Activated CD4-positive, alpha-beta T cell treated with anti-CD3 and anti-CD28 coated beads, Interleukin-2, amount 50 U/mL, for 16 hours (primary cell): Measurements from ENCODE around the gene MARVELD1.
"Not testable (repeated sequence)": the region's sequence is repeated elsewhere in the genome, so short reads cannot be mapped to it uniquely, and the experiment has no call there.

Experiments
- DNase-seq: peaks from one replicate; pipeline ENCODE4 v3.0.0-alpha.2; 2020

MARVELD1 gene

GRCh38 chr10:97698072-97698655 is 15.4 kb upstream of the MARVELD1 start:
- DNase-seq = not testable (repeated sequence)

DNA sequence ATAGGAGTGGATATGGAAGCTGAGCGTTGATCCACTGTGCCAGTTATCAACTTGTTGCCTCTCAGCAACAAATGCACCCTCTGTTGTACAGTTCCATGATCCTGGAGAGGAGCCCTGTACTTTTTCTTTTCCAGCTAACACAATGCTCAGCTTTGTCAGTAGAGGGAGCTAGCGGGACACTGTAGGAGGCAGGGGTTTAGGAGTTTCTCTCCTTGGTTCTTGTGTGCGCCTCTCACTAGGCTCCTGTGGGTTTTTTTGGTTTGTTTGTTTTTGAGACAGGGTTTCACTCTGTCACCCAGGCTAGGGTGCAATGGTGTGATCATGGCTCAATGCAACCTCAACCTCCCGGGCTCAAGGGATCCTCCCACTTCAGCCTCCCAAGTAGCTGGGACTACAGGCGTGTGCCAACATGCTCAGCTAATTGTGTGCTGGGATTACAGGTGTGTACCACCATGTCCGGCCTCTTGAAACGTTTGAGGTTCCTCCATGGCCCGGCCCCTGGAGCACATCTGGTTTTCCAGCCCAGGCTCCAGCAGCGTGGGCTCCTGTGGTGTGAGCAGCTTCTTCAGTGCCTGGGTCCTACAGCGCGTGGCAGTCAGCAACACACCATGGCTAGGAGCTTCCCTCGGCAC is 12.0 kb upstream of the MARVELD1 start:
- DNase-seq = peak; percentile 75

GRCh38 chr10:97703398-97704067 is 10.0 kb upstream of the MARVELD1 start:
- DNase-seq = no peak

- no peak for DNase-seq
Observed at GRCh38 chr10:97704341-97704740, 9.2 kb upstream of the MARVELD1 start.

DNA sequence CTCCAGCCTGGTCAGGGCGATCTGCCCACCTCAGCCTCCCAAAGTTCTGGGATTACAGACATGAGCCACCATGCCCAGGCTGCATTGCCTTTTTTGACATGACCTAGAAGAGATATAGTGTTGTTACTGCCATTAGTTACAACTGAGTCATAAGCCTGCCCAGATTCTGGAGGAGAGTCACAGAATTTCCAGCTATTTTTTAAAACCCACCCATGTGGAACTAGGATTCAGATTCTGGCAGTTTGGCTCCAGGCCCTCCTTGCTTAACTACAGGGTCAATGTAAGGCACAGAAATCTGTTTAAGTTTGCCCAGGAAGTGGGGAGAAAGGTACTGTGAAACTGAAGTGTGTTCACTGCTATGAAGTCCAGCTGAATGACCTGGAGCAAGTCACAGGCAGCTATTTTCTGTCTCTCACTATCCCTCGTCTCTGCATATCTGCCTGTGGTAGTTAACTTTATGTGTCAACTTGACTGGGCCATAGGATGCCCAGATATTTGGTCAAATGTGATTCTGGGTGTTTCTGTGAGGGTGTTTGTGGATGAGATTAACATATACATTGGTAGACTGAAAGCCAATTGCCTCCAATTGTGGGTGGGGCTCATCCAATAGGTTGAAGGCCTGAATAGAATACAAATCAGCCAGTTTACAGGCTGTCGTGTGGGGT is 8.4 kb upstream of the MARVELD1 start:
- DNase-seq = no peak

DNA sequence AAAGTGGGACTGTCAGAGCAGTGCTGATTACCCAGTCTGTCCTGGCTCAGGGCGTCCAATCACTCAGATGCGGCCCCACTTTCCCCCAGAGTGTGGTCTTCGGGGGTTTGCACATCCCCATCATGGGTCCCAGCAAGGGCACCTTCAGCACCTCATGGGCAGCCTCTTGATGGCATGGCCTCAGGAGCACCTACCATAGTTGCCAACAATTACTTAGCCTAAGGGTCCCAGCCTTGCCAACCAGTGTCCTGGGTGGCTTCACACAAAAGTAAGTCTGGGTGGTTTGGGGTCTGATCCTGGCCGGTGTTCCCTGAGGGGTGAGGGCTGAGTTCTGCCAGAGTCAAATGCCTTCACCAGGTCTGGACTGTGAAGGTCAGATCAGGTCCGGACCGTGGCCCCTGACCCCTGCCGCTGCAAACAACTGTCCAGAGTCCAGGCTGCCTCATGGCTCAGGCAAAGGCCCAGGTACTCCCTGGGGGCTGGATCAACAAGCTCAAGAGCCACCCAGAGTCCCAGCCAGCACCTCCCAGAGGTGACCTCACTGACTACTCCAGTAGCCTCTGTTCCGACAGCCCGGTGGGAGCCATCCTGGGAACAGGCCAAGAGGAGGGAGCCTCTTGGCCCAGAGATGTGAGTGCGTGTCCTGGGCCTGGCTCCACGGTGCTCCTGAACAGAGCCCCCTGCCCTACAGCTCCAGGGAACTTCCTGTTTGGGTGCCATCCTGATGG is 6.2 kb upstream of the MARVELD1 start:
- DNase-seq = no peak

- DNase-seq = no peak
Observed at GRCh38 chr10:97708167-97708566, 5.4 kb upstream of the MARVELD1 start.

DNA sequence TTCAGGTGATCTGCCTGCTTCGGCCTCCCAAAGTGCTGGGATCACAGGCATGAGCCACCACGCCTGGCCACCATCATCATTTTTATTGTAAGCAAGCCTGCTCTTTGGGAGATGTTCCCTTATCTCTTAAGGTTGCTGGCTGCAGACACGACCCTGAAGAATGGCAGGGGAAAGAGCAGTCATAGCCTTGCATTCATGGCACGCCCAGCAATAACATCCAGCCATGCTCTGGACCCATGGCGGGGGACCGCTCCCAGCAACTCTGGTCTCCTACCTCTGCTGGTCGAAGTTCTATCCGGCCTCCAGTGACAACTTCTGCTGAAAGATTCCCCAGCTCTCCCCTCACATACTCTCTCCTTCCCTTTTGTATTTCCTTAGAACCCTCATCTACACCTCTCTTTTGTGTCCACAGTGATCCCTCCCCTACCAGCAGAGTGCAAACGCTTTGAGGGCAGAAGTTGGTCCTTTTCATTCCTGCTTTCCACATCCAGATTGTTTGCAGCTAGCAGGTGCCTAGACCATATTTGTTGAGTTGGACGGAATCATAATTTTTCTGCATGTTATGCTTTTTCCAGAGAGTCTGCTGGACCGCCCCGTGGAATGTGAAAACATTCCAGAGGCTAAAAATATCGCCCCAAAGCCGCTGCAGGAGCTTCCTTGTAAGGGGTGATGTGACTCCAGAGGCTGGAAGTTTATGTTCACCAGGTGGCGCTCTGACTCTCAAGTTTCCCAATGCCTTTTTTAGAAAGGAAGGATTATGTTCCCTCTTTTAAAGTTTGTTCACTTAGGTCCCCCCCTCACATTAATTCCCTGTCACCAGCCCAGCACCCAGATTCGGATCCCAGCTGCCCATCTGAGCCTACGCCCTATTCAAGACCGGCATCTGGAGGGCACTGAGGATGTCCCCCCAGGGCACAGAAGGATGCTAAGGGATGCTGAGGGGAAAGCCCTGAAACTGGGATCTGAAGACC is 4.3 kb upstream of the MARVELD1 start:
- DNase-seq = no peak

GRCh38 chr10:97711640-97712572 is 1.6 kb upstream of the MARVELD1 start:
- no peak for DNase-seq

DNA sequence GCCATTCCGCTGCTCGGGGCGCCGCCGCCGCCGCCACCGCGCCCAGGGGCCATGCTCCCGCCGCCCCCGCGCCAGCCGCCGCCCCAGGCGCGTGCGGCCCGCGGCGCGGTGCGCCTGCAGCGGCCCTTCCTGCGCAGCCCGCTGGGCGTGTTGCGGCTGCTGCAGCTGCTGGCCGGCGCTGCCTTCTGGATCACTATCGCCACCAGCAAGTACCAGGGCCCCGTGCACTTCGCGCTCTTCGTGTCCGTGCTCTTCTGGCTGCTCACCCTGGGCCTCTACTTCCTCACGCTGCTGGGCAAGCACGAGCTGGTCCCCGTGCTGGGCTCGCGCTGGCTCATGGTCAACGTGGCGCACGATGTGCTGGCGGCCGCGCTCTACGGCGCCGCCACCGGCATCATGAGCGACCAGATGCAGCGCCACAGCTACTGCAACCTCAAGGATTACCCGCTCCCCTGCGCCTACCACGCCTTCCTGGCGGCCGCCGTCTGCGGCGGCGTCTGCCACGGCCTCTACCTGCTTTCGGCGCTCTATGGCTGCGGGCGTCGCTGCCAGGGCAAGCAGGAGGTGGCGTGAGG is 383 bp downstream of the MARVELD1 start:
- DNase-seq = peak; percentile 56

GRCh38 chr10:97714401-97715258 is 1.1 kb downstream of the MARVELD1 start:
- peak; percentile 35 for DNase-seq

- no peak for DNase-seq
Observed at GRCh38 chr10:97715259-97715874, 1.8 kb downstream of the MARVELD1 start.

DNA sequence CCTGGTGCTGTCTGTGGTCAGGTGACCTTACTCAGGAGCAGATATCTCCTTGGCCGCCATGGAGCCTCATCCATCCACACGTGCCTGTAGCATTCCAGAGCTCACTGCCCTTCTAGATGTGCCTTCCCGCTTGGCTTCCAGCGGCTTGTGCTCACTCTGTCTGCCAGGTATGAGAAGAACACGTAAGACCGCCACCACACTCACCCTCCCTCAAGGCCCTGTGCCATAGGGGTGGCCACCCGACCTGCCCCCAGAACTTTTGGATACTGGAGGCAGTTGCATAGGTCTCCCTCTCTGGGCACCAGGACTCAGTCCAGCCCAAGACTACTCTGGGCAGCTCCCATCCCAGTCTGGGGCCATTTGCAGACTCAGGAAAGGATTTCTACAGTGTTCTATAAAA is 4.1 kb downstream of the MARVELD1 start:
- DNase-seq = no peak

DNA sequence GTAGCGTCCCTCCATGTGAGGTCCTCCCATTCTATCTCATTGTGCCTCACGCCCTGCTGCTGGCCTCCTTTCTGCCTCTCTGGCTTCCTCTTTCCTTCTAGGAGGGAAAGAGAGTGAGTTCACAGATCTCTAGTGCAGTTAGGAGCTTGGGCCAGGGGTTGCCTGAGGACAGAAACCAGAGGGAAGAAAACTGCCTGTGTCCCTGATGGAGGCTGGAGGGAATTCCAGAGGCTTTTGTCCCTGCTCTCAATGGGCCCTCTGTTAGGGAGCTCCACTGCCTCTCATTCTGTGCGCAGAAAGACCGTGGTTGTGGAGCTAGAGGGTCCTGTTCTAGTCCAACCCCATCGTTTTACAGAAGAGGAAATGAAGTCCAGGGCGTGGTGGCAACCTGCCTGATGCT is 4.6 kb downstream of the MARVELD1 start:
- DNase-seq = no peak

DNA sequence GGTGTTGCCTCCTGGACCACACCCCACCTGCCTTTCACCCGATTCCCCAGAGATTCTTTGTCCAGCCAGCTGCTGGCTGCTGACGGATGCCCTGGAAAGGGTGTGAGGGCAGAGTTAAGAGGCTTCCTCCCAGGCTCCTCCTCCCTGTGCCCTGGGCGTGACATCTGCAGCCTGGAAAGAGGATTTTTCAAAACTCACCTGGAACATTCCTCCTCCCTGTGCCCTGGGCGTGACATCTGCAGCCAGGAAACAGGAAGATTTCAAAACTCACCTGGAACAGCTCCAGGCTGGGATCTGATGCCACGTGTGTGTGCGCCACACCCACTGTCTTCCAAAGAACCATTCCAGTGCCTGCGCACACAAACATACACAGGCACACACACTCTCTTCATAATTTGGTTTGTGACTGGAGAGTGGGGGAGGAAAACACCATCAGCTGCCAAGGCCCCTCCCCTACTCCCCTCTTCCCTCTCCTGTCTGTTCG is 5.2 kb downstream of the MARVELD1 start:
- DNase-seq = no peak

GRCh38 chr10:97719602-97720001 is 6.1 kb downstream of the MARVELD1 start:
- DNase-seq = no peak

- DNase-seq = no peak
Observed at GRCh38 chr10:97721871-97722780, 8.6 kb downstream of the MARVELD1 start.

- no peak for DNase-seq
Observed at GRCh38 chr10:97723001-97723400, 9.5 kb downstream of the MARVELD1 start.
